Smooth muscle cell (in vitro differentiated cells): ENCODE results near the gene GPC4. TPM values are rescaled to one million over a fixed set of nuclear protein-coding genes. Genes with fewer than 3 reads are reported as not detected.

Experiments
- DNase-seq: peaks from one replicate; lab custom pipeline; 2025; ENCODE audit not compliant: unreplicated experiment; lab: John Stamatoyannopoulos, UW
- H2AFZ ChIP-seq: fragments of 200-600 bp; sonication (generic); 2 replicates; pipeline ENCODE4 v1.6.0; 2016; ENCODE audit warnings: antibody characterized with exemption, low read depth, mild to moderate bottlenecking
- H3F3A ChIP-seq: fragments of 200-600 bp; sonication (generic); 2 replicates; pipeline ENCODE4 v1.6.0; 2017; ENCODE audit warnings: antibody characterized with exemption, low read depth
- H3K27ac ChIP-seq: fragments of 200-600 bp; sonication (generic); 2 replicates; pipeline ENCODE4 v1.5.1; 2016; ENCODE audit warnings: low read depth, mild to moderate bottlenecking
- H3K27me3 ChIP-seq: fragments of 200-600 bp; sonication (generic); 2 replicates; pipeline ENCODE4 v1.6.1; 2016; ENCODE audit warnings: low read depth, mild to moderate bottlenecking
- H3K36me3 ChIP-seq: fragments of 200-600 bp; sonication (generic); 2 replicates; pipeline ENCODE4 v1.5.1; 2016; ENCODE audit warnings: low read depth
- H3K4me1 ChIP-seq: fragments of 200-600 bp; sonication (generic); 2 replicates; pipeline ENCODE4 v1.5.1; 2016; ENCODE audit warnings: low read depth
- H3K4me2 ChIP-seq: fragments of 200-600 bp; sonication (generic); 2 replicates; pipeline ENCODE4 v1.6.0; 2016; ENCODE audit warnings: mild to moderate bottlenecking
- H3K4me3 ChIP-seq: fragments of 200-600 bp; sonication (generic); 2 replicates; pipeline ENCODE4 v1.5.1; 2016; ENCODE audit warnings: mild to moderate bottlenecking
- H3K79me2 ChIP-seq: fragments of 200-600 bp; sonication (generic); 2 replicates; pipeline ENCODE4 v1.6.0; 2016; ENCODE audit warnings: low read depth, mild to moderate bottlenecking
- H3K9ac ChIP-seq: fragments of 200-600 bp; sonication (generic); 2 replicates; pipeline ENCODE4 v1.6.0; 2016; ENCODE audit warnings: low read depth
- H3K9me3 ChIP-seq: fragments of 200-600 bp; sonication (generic); replicated peaks from 2 replicates; pipeline ENCODE4 v1.5.1; 2016; ENCODE audit warnings: low read depth
- H4K20me1 ChIP-seq: fragments of 200-600 bp; sonication (generic); 2 replicates; pipeline ENCODE4 v1.6.0; 2016; ENCODE audit warnings: low read depth
- WGBS: methylation state at CpG from one replicate; pipeline ENCODE4 v1.1.7; 2016; ENCODE audit warnings: low lambda C conversion rate; 5-methylcytosine and 5-hydroxymethylcytosine counted together
- polyA plus RNA-seq: library from polyadenylated mRNA; unstranded; fragments of >200 nt; fragmentation: Nextera tagmentation; extraction: Ambion mirVana; gene quantifications from 2 replicates; pipeline ENCODE4 v1.2.1, GENCODE V29; 2016
- total RNA-seq: library from RNA; depleted of rRNA; stranded (reverse); fragments of >200 nt; gene quantifications from 2 replicates; pipeline ENCODE4 v1.2.3, GENCODE V29; 2014
- TF ChIP-seq, protein P1 (sequence below): fragments of 200-600 bp; sonication (generic); IDR thresholded peaks from 2 replicates; pipeline ENCODE4 v1.5.1; 2017; ENCODE audit warnings: borderline replicate concordance, mild to moderate bottlenecking, antibody characterized with exemption; ENCODE audit not compliant: insufficient read depth, poor library complexity, severe bottlenecking

The GPC4 gene
- total and polyA plus RNA-seq, 2 experiments from 2014 or later = 36.4 to 36.7 TPM

DNA sequence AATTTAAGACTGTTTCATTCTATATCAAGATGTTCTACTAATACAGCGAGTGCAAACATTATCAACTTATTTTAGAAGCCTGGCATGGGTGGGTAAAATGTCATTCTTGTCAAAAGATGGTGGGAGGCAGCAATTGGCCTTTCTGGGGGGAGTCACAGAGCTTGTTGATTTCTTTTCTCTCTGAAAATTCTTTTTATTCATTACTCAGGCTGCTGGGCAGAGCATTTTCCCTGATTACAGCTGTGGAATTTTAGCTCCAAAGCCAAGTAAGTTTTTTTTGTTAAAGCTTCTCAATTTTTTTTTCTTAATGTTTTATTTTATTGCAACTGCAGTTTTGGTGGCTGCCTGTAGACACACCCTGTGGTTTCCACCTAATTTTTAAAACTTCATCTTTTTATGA is 50.4 kb downstream of the GPC4 start:
- Histone ChIP-seq H3K36me3 (no peaks in the 10 kb centered on the region), H2AFZ (no peak overlapping the region), H3K4me3 (no peak overlapping the region), H3K9me3 (no peaks in the 10 kb centered on the region), H3K4me1 (no peaks in the 10 kb centered on the region), H3K4me2 (no peak overlapping the region), H3K9ac (no peak overlapping the region), H4K20me1 (peaks cover 14% of the 10 kb centered on the region), H3F3A (no peaks in the 10 kb centered on the region), H3K27ac (no peak overlapping the region), H3K27me3 (no peaks in the 10 kb centered on the region), H3K79me2 (no peaks in the 10 kb centered on the region)
- WGBS = 73% methylated on average over 1 of the region's 1 CpG
- DNase-seq = no peak
- TF ChIP-seq, protein P1, sequence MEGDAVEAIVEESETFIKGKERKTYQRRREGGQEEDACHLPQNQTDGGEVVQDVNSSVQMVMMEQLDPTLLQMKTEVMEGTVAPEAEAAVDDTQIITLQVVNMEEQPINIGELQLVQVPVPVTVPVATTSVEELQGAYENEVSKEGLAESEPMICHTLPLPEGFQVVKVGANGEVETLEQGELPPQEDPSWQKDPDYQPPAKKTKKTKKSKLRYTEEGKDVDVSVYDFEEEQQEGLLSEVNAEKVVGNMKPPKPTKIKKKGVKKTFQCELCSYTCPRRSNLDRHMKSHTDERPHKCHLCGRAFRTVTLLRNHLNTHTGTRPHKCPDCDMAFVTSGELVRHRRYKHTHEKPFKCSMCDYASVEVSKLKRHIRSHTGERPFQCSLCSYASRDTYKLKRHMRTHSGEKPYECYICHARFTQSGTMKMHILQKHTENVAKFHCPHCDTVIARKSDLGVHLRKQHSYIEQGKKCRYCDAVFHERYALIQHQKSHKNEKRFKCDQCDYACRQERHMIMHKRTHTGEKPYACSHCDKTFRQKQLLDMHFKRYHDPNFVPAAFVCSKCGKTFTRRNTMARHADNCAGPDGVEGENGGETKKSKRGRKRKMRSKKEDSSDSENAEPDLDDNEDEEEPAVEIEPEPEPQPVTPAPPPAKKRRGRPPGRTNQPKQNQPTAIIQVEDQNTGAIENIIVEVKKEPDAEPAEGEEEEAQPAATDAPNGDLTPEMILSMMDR = no peak

DNA sequence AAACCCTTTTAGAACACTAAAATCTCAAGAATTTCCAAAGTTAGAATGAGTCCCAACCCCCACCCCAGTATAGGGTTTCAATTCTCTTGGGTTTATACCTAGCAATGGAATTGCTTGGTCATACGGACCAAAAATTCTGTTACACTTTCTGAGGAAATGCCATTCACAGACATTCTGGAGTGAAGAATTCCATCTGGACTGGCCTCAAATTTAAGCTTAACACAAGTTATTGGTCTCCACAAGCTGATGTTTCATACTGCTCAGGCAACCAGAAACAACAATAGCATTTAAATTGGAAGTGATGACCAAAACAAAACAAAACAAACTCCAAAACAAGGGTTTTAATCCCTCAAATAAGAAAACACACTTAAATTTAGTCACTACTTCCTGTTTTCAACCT is 51.1 kb downstream of the GPC4 start:
- H2AFZ ChIP-seq = no peak overlapping the region
- no peaks in the 10 kb centered on the region for H3K27me3 ChIP-seq
- H3K9ac ChIP-seq = no peak overlapping the region
- no peaks in the 10 kb centered on the region for H3K36me3 ChIP-seq
- no peaks in the 10 kb centered on the region for H3F3A ChIP-seq
- no peaks in the 10 kb centered on the region for H3K4me1 ChIP-seq
- H4K20me1 ChIP-seq = peaks cover 14% of the 10 kb centered on the region
- no peak for DNase-seq
- H3K27ac ChIP-seq = no peak overlapping the region
- H3K4me3 ChIP-seq = no peak overlapping the region
- no peak overlapping the region for H3K4me2 ChIP-seq
- no peaks in the 10 kb centered on the region for H3K9me3 ChIP-seq
- TF ChIP-seq, protein P1 = no peak
- H3K79me2 ChIP-seq = no peaks in the 10 kb centered on the region
- 74% methylated on average over 1 of the region's 1 CpG for WGBS

DNA sequence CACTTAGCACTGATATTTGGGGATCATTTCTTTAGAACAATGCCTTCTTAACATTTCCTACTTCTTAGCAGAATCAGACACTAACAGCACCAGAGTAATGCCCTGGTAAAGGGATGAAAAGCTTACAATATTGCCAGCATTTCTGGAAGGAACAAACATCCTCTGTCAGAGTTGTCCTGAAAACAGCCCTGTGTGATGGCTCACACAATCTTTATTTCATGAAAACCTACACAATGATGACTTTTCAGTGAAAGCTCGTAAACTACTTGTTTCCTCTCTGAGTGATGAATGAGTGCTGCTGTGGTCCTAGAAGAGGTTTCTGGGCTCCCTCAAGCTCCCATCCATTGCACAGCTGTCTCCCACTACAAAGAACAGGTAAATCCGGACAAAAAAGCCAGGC is 52.8 kb downstream of the GPC4 start:
- Histone ChIP-seq H3K79me2 (peaks cover 5% of the 10 kb centered on the region), H3K27me3 (no peaks in the 10 kb centered on the region), H3K4me2 (no peak overlapping the region), H4K20me1 (peaks cover 15% of the 10 kb centered on the region), H3K9ac (no peak overlapping the region), H2AFZ (no peak overlapping the region), H3K36me3 (no peaks in the 10 kb centered on the region), H3K4me1 (no peaks in the 10 kb centered on the region), H3K9me3 (no peaks in the 10 kb centered on the region), H3K4me3 (no peak overlapping the region), H3K27ac (no peak overlapping the region), H3F3A (no peaks in the 10 kb centered on the region)
- no peak for DNase-seq
- 56% methylated on average over 2 of the region's 2 CpGs for WGBS
- TF ChIP-seq, protein P1 = no peak

DNA sequence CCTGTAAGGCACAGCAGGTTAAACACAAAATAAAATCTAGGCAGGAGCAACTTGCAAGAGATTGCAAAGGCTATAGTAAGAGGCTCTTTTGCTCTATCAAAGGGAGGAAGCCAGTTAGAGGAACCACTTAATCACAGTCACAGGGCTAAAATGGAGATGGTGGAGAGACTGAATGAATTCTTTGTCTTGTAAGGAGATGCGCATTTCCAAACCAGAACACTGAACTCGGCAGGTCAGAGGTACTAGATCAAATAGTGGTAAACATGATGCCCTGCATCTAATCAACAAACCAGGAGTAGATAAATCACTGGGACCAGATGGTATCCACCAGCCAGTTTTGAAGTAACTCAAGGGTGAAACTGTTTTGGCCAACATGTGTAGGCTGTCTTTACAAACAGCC is 55.8 kb downstream of the GPC4 start:
- no peak for DNase-seq
- Histone ChIP-seq H3K9me3 (no peaks in the 10 kb centered on the region), H3K4me1 (no peaks in the 10 kb centered on the region), H3K79me2 (peaks cover 5% of the 10 kb centered on the region), H3F3A (no peaks in the 10 kb centered on the region), H3K4me2 (no peak overlapping the region), H2AFZ (no peak overlapping the region), H3K9ac (no peak overlapping the region), H3K27me3 (no peaks in the 10 kb centered on the region), H4K20me1 (peaks cover 11% of the 10 kb centered on the region), H3K36me3 (no peaks in the 10 kb centered on the region), H3K4me3 (no peak overlapping the region), H3K27ac (no peak overlapping the region)
- WGBS = 75% methylated on average over 2 of the region's 2 CpGs
- TF ChIP-seq, protein P1 = no peak
